Hepatocyte (in vitro differentiated cells): ENCODE measurements around the gene TSKS. TPM values are rescaled to one million over a fixed set of nuclear protein-coding genes. Genes with fewer than 3 reads are reported as not detected.
"Not testable (repeated sequence)": the region's sequence is repeated elsewhere in the genome, so short reads cannot be mapped to it uniquely, and the experiment has no call there.

Experiments
- DNase-seq: peaks from one replicate; pipeline ENCODE4 v3.0.0-alpha.2; 2016; ENCODE audit warnings: low spot score
- H2AFZ ChIP-seq: fragments of 200-600 bp; sonication (generic); 2 replicates; pipeline ENCODE4 v1.6.0; 2016; ENCODE audit warnings: antibody characterized with exemption, mild to moderate bottlenecking
- H3K27ac ChIP-seq: fragments of 200-600 bp; sonication (generic); 2 replicates; pipeline ENCODE4 v1.5.1; 2016; ENCODE audit warnings: mild to moderate bottlenecking
- H3K27me3 ChIP-seq: fragments of 200-600 bp; sonication (generic); 2 replicates; pipeline ENCODE4 v1.6.1; 2016
- H3K36me3 ChIP-seq: fragments of 200-600 bp; sonication (generic); replicated peaks from 2 replicates; pipeline ENCODE4 v1.5.1; 2016; ENCODE audit warnings: low read depth; ENCODE audit not compliant: insufficient read depth
- H3K4me1 ChIP-seq: fragments of 200-600 bp; sonication (generic); 2 replicates; pipeline ENCODE4 v1.5.1; 2016; ENCODE audit warnings: mild to moderate bottlenecking, moderate library complexity; ENCODE audit not compliant: insufficient read depth
- H3K4me2 ChIP-seq: fragments of 200-600 bp; sonication (generic); 2 replicates; pipeline ENCODE4 v1.6.0; 2016
- H3K4me3 ChIP-seq: fragments of 200-600 bp; sonication (generic); 2 replicates; pipeline ENCODE4 v1.5.1; 2016; ENCODE audit warnings: mild to moderate bottlenecking
- H3K79me2 ChIP-seq: fragments of 200-600 bp; sonication (generic); 2 replicates; pipeline ENCODE4 v1.6.0; 2017; ENCODE audit warnings: mild to moderate bottlenecking
- H3K9me2 ChIP-seq: fragments of 200-600 bp; sonication (generic); replicated peaks from 2 replicates; pipeline ENCODE4 v1.6.0; 2017; ENCODE audit warnings: mild to moderate bottlenecking; ENCODE audit not compliant: insufficient read depth
- H3K9me3 ChIP-seq: fragments of 200-600 bp; sonication (generic); 2 replicates; pipeline ENCODE4 v1.5.1; 2016; ENCODE audit warnings: low read depth, mild to moderate bottlenecking
- H4K20me1 ChIP-seq: fragments of 200-600 bp; sonication (generic); 2 replicates; pipeline ENCODE4 v1.6.0; 2016; ENCODE audit warnings: mild to moderate bottlenecking; ENCODE audit not compliant: insufficient read depth, poor library complexity, severe bottlenecking
- CTCF ChIP-seq: fragments of 200-600 bp; sonication (generic); IDR thresholded peaks from 2 replicates; pipeline ENCODE4 v1.5.1; 2016; ENCODE audit warnings: antibody characterized with exemption, mild to moderate bottlenecking; ENCODE audit not compliant: poor library complexity
- EZH2 ChIP-seq: fragments of 200-600 bp; sonication (generic); IDR thresholded peaks from 2 replicates; pipeline ENCODE4 v1.6.1; 2016; ENCODE audit warnings: antibody characterized with exemption, mild to moderate bottlenecking, borderline replicate concordance
- EZH2phosphoT487 ChIP-seq: fragments of 200-600 bp; sonication (generic); IDR thresholded peaks from one replicate; pipeline ENCODE4 v1.6.1; 2018; ENCODE audit warnings: antibody characterized with exemption, mild to moderate bottlenecking, low read depth, moderate library complexity; ENCODE audit not compliant: unreplicated experiment, severe bottlenecking
- WGBS: methylation state at CpG from one replicate; pipeline ENCODE4 v1.1.6; 2016; ENCODE audit warnings: low lambda C conversion rate; ENCODE audit errors: missing lambda C conversion rate; 5-methylcytosine and 5-hydroxymethylcytosine counted together
- polyA plus RNA-seq: library from polyadenylated mRNA; unstranded; fragments of >200 nt; fragmentation: Nextera tagmentation; extraction: Ambion mirVana; gene quantifications from 2 replicates; pipeline ENCODE4 v1.2.1, GENCODE V29; 2016
- total RNA-seq: library from RNA; depleted of rRNA; stranded (reverse); fragments of >200 nt; gene quantifications from 2 replicates; pipeline ENCODE4 v1.2.3, GENCODE V29; 2014

Gene TSKS
- total and polyA plus RNA-seq, 2 experiments from 2014 or later = not detected

- no peak overlapping the region for H2AFZ ChIP-seq
Measured at GRCh38 chr19:49730166-49730565, 32.9 kb downstream of the TSKS start.

GRCh38 chr19:49727217-49728030 is 35.7 kb downstream of the TSKS start:
- H3K9me3 ChIP-seq = no peaks in the 10 kb centered on the region
- H3K4me3 ChIP-seq = no peak overlapping the region
- no peaks in the 10 kb centered on the region for H3K27me3 ChIP-seq
- DNase-seq = peak; percentile 44
- peak overlapping the region; percentile 31 for H2AFZ ChIP-seq
- peak overlapping the region; percentile 44 for H3K4me2 ChIP-seq
- no peaks in the 10 kb centered on the region for H3K79me2 ChIP-seq
- peaks cover 4% of the 10 kb centered on the region for H3K4me1 ChIP-seq
- TF ChIP-seq EZH2 (no peak), CTCF (no peak)
- no peaks in the 10 kb centered on the region for H3K9me2 ChIP-seq
- H3K36me3 ChIP-seq = no peaks in the 10 kb centered on the region
- 67% methylated on average over 23 of the region's 23 CpGs for WGBS
- H4K20me1 ChIP-seq = no peaks in the 10 kb centered on the region
- H3K27ac ChIP-seq = peak overlapping the region; percentile 88

More at GRCh38 chr19:49730166-49730565, 32.9 kb downstream of the TSKS start:
- Histone ChIP-seq H3K79me2 (no peaks in the 10 kb centered on the region), H3K4me2 (no peak overlapping the region), H3K9me2 (no peaks in the 10 kb centered on the region), H3K27me3 (no peaks in the 10 kb centered on the region), H3K36me3 (no peaks in the 10 kb centered on the region), H3K4me3 (no peak overlapping the region), H3K9me3 (no peaks in the 10 kb centered on the region), H3K27ac (no peak overlapping the region), H4K20me1 (no peaks in the 10 kb centered on the region), H3K4me1 (peaks cover 4% of the 10 kb centered on the region)
- no peak for TF ChIP-seq EZH2phosphoT487
- TF ChIP-seq EZH2 = no peak
- no peak for TF ChIP-seq CTCF
- WGBS = 96% methylated on average over 5 of the region's 5 CpGs
- DNase-seq = no peak

GRCh38 chr19:49719420-49719819 is 43.7 kb downstream of the TSKS start:
- WGBS = 83% methylated on average over 22 of the region's 22 CpGs
- not testable (repeated sequence) for H3K27me3 ChIP-seq, H3K4me3 ChIP-seq, H3K4me2 ChIP-seq, H3K36me3 ChIP-seq, H3K4me1 ChIP-seq, H3K27ac ChIP-seq, H4K20me1 ChIP-seq, H2AFZ ChIP-seq, DNase-seq, H3K79me2 ChIP-seq, H3K9me3 ChIP-seq, H3K9me2 ChIP-seq

- Histone ChIP-seq H3K27ac (no peak overlapping the region), H3K27me3 (no peaks in the 10 kb centered on the region), H3K4me3 (no peak overlapping the region), H3K79me2 (no peaks in the 10 kb centered on the region), H3K4me2 (no peak overlapping the region), H3K9me3 (no peaks in the 10 kb centered on the region), H3K36me3 (no peaks in the 10 kb centered on the region), H4K20me1 (no peaks in the 10 kb centered on the region), H3K4me1 (no peaks in the 10 kb centered on the region), H3K9me2 (no peaks in the 10 kb centered on the region), H2AFZ (no peak overlapping the region)
- 78% methylated on average over 6 of the region's 6 CpGs for WGBS
- TF ChIP-seq EZH2phosphoT487 (no peak), CTCF (no peak), EZH2 (no peak)
- no peak for DNase-seq
Measured at GRCh38 chr19:49718991-49719390, 44.1 kb downstream of the TSKS start.
